Neural progenitor cell (in vitro differentiated cells): ENCODE data around the gene NOLC1. TPM values are rescaled to one million over a fixed set of nuclear protein-coding genes. Genes with fewer than 3 reads are reported as not detected.

Source experiments
- DNase-seq: peaks from one replicate; pipeline ENCODE4 v3.0.0-alpha.2; 2016; ENCODE audit warnings: low spot score
- H2AFZ ChIP-seq: fragments of 200-600 bp; sonication (generic); replicated peaks from 2 replicates; pipeline ENCODE4 v1.6.1; 2016; ENCODE audit warnings: antibody characterized with exemption
- H3F3A ChIP-seq: fragments of 200-600 bp; sonication (generic); 2 replicates; pipeline ENCODE4 v1.6.1; 2016; ENCODE audit warnings: antibody characterized with exemption, low read depth
- H3K27ac ChIP-seq: fragments of 200-600 bp; sonication (generic); 2 replicates; pipeline ENCODE4 v1.5.1; 2016; ENCODE audit warnings: mild to moderate bottlenecking
- H3K27me3 ChIP-seq: fragments of 200-600 bp; sonication (generic); 2 replicates; pipeline ENCODE4 v1.6.1; 2016; ENCODE audit warnings: mild to moderate bottlenecking, moderate library complexity
- H3K36me3 ChIP-seq: fragments of 200-600 bp; sonication (generic); 2 replicates; pipeline ENCODE4 v1.5.1; 2016
- H3K4me1 ChIP-seq: fragments of 200-600 bp; sonication (generic); 2 replicates; pipeline ENCODE4 v1.6.1; 2016; ENCODE audit warnings: mixed run types
- H3K4me2 ChIP-seq: fragments of 200-600 bp; sonication (generic); 2 replicates; pipeline ENCODE4 v1.6.1; 2016
- H3K4me3 ChIP-seq: fragments of 200-600 bp; sonication (generic); 2 replicates; pipeline ENCODE4 v1.5.1; 2016
- H3K79me2 ChIP-seq: fragments of 200-600 bp; sonication (generic); 2 replicates; pipeline ENCODE4 v1.6.1; 2016; ENCODE audit warnings: low read depth
- H3K9ac ChIP-seq: fragments of 200-600 bp; sonication (generic); 2 replicates; pipeline ENCODE4 v1.6.1; 2016
- H3K9me3 ChIP-seq: fragments of 200-600 bp; sonication (generic); 2 replicates; pipeline ENCODE4 v1.5.1; 2016; ENCODE audit warnings: low read depth
- H4K20me1 ChIP-seq: fragments of 200-600 bp; sonication (generic); 2 replicates; pipeline ENCODE4 v1.6.1; 2016; ENCODE audit warnings: low read depth
- H3K27ac Mint-ChIP-seq: 3 replicates; pipeline ENCODE4 v1.8.0; 2021; ENCODE audit warnings: mixed read lengths
- H3K27me3 Mint-ChIP-seq: 2 replicates; pipeline ENCODE4 v1.8.0; 2022; ENCODE audit warnings: low read depth, mild to moderate bottlenecking, inconsistent platforms, moderate library complexity, mixed read lengths; ENCODE audit not compliant: insufficient read depth
- H3K36me3 Mint-ChIP-seq: 3 replicates; pipeline ENCODE4 v1.8.0; 2021; ENCODE audit warnings: mixed read lengths
- H3K4me1 Mint-ChIP-seq: 3 replicates; pipeline ENCODE4 v1.8.0; 2021; ENCODE audit warnings: mixed read lengths
- H3K4me3 Mint-ChIP-seq: 3 replicates; pipeline ENCODE4 v1.8.0; 2021; ENCODE audit warnings: mild to moderate bottlenecking, moderate library complexity, mixed read lengths
- H3K9me3 Mint-ChIP-seq: 3 replicates; pipeline ENCODE4 v1.8.0; 2020; ENCODE audit warnings: mixed read lengths
- EZH2 ChIP-seq: fragments of 200-600 bp; sonication (generic); IDR thresholded peaks from 2 replicates; pipeline ENCODE4 v1.6.1; 2017; ENCODE audit warnings: antibody characterized with exemption, mild to moderate bottlenecking, moderate library complexity
- EZH2phosphoT487 ChIP-seq: fragments of 200-600 bp; sonication (generic); IDR thresholded peaks from 2 replicates; pipeline ENCODE4 v1.6.1; 2017; ENCODE audit warnings: antibody characterized with exemption
- total RNA-seq: library from RNA; depleted of rRNA; stranded (reverse); fragments of >200 nt; gene quantifications from 2 replicates; pipeline ENCODE4 v1.2.3, GENCODE V29; 2015; ENCODE audit warnings: low replicate concordance
- TF ChIP-seq, protein P1 (sequence below): fragments of 200-600 bp; sonication (generic); IDR thresholded peaks from 2 replicates; pipeline ENCODE4 v1.5.1; 2017; ENCODE audit warnings: antibody characterized with exemption, mild to moderate bottlenecking

The NOLC1 gene
- total RNA-seq, 1 donor from 2014 or later = 80.6 TPM

DNA sequence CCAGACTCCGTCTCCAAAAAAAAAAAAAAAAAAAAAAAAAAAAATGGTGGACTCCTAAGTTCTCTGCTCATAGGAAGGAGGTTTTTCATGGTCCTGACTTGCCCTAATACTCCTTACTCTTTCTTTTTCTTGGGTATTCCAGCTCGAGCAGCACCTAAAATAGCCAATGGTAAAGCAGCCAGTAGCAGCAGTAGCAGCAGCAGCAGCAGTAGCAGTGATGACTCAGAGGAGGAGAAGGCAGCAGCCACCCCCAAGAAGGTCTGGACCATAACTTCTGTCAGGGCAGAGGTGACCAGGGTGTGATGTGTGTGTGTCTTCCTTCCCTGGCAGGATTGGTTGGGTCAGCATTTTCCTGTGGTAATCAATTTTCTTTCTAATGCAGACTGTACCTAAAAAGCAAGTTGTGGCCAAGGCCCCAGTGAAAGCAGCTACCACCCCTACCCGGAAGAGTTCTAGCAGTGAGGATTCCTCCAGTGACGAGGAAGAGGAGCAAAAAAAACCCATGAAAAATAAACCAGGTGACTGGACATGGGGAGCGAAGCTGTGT lies 6.9 kb downstream of the NOLC1 start:
- Mint-ChIP-seq H3K27ac (no peak overlapping the region), H3K27me3 (peaks cover 2% of the 10 kb centered on the region), H3K36me3 (peaks cover 44% of the 10 kb centered on the region), H3K4me1 (no peaks in the 10 kb centered on the region), H3K4me3 (no peak overlapping the region), H3K9me3 (no peaks in the 10 kb centered on the region)
- H4K20me1 ChIP-seq = peaks cover 33% of the 10 kb centered on the region
- H3F3A ChIP-seq = peaks cover 14% of the 10 kb centered on the region
- H3K9ac ChIP-seq = no peak overlapping the region
- DNase-seq = no peak
- no peak overlapping the region for H2AFZ ChIP-seq
- no peaks in the 10 kb centered on the region for H3K9me3 ChIP-seq
- no peaks in the 10 kb centered on the region for H3K4me1 ChIP-seq
- no peaks in the 10 kb centered on the region for H3K36me3 ChIP-seq
- H3K27ac ChIP-seq = no peak overlapping the region
- H3K4me2 ChIP-seq = no peak overlapping the region
- no peaks in the 10 kb centered on the region for H3K27me3 ChIP-seq
- H3K4me3 ChIP-seq = no peak overlapping the region
- TF ChIP-seq EZH2 (no peak), EZH2phosphoT487 (no peak)
- TF ChIP-seq, protein P1, sequence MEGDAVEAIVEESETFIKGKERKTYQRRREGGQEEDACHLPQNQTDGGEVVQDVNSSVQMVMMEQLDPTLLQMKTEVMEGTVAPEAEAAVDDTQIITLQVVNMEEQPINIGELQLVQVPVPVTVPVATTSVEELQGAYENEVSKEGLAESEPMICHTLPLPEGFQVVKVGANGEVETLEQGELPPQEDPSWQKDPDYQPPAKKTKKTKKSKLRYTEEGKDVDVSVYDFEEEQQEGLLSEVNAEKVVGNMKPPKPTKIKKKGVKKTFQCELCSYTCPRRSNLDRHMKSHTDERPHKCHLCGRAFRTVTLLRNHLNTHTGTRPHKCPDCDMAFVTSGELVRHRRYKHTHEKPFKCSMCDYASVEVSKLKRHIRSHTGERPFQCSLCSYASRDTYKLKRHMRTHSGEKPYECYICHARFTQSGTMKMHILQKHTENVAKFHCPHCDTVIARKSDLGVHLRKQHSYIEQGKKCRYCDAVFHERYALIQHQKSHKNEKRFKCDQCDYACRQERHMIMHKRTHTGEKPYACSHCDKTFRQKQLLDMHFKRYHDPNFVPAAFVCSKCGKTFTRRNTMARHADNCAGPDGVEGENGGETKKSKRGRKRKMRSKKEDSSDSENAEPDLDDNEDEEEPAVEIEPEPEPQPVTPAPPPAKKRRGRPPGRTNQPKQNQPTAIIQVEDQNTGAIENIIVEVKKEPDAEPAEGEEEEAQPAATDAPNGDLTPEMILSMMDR = no peak
- peaks cover 36% of the 10 kb centered on the region for H3K79me2 ChIP-seq

DNA sequence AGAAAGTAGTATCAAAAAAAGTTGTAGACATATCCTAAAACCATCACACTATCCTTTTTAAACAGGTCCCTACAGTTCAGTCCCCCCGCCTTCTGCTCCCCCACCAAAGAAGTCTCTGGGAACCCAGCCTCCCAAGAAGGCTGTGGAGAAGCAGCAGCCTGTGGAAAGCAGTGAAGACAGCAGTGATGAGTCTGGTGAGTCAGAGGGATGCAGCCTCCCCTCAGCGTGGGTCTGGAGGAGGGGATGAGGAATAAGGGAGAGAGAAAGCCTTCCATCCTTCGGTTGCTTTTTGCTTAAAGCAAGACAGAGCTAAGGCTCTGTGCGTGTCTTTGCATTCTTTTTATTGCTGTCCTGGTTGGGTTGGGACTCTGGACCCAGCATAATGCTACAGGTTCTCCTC lies 7.6 kb downstream of the NOLC1 start:
- H3K4me3 Mint-ChIP-seq = no peak overlapping the region
- Histone ChIP-seq H3K27ac (no peak overlapping the region), H3K9ac (no peak overlapping the region), H3K4me3 (no peak overlapping the region), H3K79me2 (peaks cover 28% of the 10 kb centered on the region), H3K9me3 (no peaks in the 10 kb centered on the region), H4K20me1 (peaks cover 26% of the 10 kb centered on the region), H3K36me3 (no peaks in the 10 kb centered on the region), H2AFZ (no peak overlapping the region), H3K27me3 (no peaks in the 10 kb centered on the region), H3K4me2 (no peak overlapping the region), H3F3A (peaks cover 16% of the 10 kb centered on the region), H3K4me1 (no peaks in the 10 kb centered on the region)
- H3K27ac Mint-ChIP-seq = no peak overlapping the region
- H3K4me1 Mint-ChIP-seq = no peaks in the 10 kb centered on the region
- no peaks in the 10 kb centered on the region for H3K9me3 Mint-ChIP-seq
- H3K27me3 Mint-ChIP-seq = peaks cover 2% of the 10 kb centered on the region
- DNase-seq = no peak
- no peak for TF ChIP-seq EZH2phosphoT487
- TF ChIP-seq, protein P1 = no peak
- TF ChIP-seq EZH2 = no peak
- H3K36me3 Mint-ChIP-seq = peaks cover 42% of the 10 kb centered on the region

DNA sequence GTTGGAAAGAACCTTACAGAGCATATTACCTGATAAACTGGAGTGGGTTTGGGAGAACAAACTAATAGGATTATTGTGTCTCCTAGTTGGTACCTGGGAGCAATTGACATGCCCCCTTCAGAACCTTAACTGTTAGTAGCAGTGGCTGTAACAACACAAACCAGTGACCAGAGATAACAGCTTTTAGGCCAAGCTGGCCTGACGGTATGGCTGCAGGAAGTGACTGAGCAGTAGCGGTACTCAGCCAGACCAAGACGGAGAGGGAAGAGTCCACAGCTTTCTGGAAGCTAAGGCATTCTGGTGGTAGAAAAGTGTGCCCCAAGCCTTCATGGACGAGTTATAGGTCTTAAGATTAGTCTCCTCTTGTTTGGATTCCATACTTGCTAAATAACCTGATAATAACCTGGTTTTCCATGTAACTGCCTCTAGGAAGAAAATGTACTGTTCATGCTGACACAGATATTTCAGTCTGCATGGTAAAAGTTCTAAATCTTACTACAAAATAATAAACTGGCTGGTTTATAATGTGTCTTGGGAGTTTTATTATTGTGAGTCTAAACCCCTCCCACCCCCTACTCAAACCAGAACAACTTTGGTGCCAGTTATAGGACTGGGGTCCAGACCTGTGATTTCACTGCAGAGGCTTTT lies 11.3 kb downstream of the NOLC1 start:
- H3K4me1 ChIP-seq = no peaks in the 10 kb centered on the region
- H2AFZ ChIP-seq = no peak overlapping the region
- Mint-ChIP-seq H3K4me1 (no peaks in the 10 kb centered on the region), H3K36me3 (peaks cover 29% of the 10 kb centered on the region), H3K27ac (no peak overlapping the region), H3K9me3 (no peaks in the 10 kb centered on the region), H3K4me3 (no peak overlapping the region), H3K27me3 (peaks cover 2% of the 10 kb centered on the region)
- no peak overlapping the region for H3K27ac ChIP-seq
- no peak overlapping the region for H3K4me3 ChIP-seq
- no peak overlapping the region for H3K9ac ChIP-seq
- no peaks in the 10 kb centered on the region for H3K79me2 ChIP-seq
- no peaks in the 10 kb centered on the region for H3K36me3 ChIP-seq
- no peak for TF ChIP-seq EZH2phosphoT487
- no peak for TF ChIP-seq EZH2
- TF ChIP-seq, protein P1 = no peak
- no peaks in the 10 kb centered on the region for H3K9me3 ChIP-seq
- no peak for DNase-seq
- peaks cover 16% of the 10 kb centered on the region for H3F3A ChIP-seq
- H4K20me1 ChIP-seq = peaks cover 4% of the 10 kb centered on the region
- H3K4me2 ChIP-seq = no peak overlapping the region
- H3K27me3 ChIP-seq = no peaks in the 10 kb centered on the region
